Fibroblast of lung (primary cell): Measurements from ENCODE around the gene ATP8A1.

Source experiments
- CTCF ChIP-seq, 2 donors: IDR thresholded peaks in 1 of 2; conservative IDR thresholded peaks in 1 of 2; 1 replicate in 1 of 2; 2 replicates in 1 of 2; pipeline ENCODE4 v1.5.1; 2011 to 2012; ENCODE audit warnings: low read length in 2 of 2, control low read depth in 1 of 2, inconsistent platforms in 1 of 2, low read depth in 1 of 2, mild to moderate bottlenecking in 1 of 2
- EZH2 ChIP-seq: IDR thresholded peaks from 2 replicates; pipeline ENCODE4 v1.5.1; 2012; ENCODE audit warnings: low read length, control low read depth, mild to moderate bottlenecking; ENCODE audit errors: missing control alignments

GRCh38 chr4:42482516-42483327 is 174.2 kb downstream of the ATP8A1 start:
- no peak for TF ChIP-seq CTCF (conservative IDR thresholded peaks at IDR 0.05 in 1 of 2, IDR thresholded peaks at IDR 0.05 in 1 of 2; ENCODE audit: low read depth in 1 of 2, low read length in 2 of 2)
- TF ChIP-seq EZH2 = no peak
